Motor neuron (in vitro differentiated cells): ENCODE measurements around the gene UQCRFS1. TPM values are rescaled to one million over a fixed set of nuclear protein-coding genes. Genes with fewer than 3 reads are reported as not detected.
"Not testable (repeated sequence)": the region's sequence is repeated elsewhere in the genome, so short reads cannot be mapped to it uniquely, and the experiment has no call there.

ENCODE experiments used
- ATAC-seq, 8 experiments: fragments of 200-7000 bp; cut with Tn5 transposase; replicated peaks in 6 of 8; 2 replicates each; pipeline ENCODE4 v1.8.0; 2021; ENCODE audit warnings: mild to moderate bottlenecking in 8 of 8, moderate library complexity in 8 of 8
- H3K27ac ChIP-seq, 2 donors: fragments of 250-450 bp; sonication (Bioruptor Pico); 2 replicates each; pipeline ENCODE4 v1.9.0; 2021; ENCODE audit warnings: antibody characterized with exemption in 2 of 2, mild to moderate bottlenecking in 2 of 2, moderate library complexity in 1 of 2
- H3K4me1 ChIP-seq, 2 donors: fragments of 250-450 bp; sonication (Bioruptor Pico); replicated peaks in 1 of 2; 2 replicates each; pipeline ENCODE4 v1.6.1; 2021; ENCODE audit warnings: antibody characterized with exemption in 2 of 2, mild to moderate bottlenecking in 2 of 2, moderate library complexity in 1 of 2
- H3K4me3 ChIP-seq, 5 donors: fragments of 250-450 bp; sonication (Bioruptor Pico); 2 replicates each; pipeline ENCODE4 v1.9.0; 2021; ENCODE audit warnings: antibody characterized with exemption in 5 of 5, mild to moderate bottlenecking in 5 of 5, moderate library complexity in 4 of 5
- WGBS, 10 experiments: fragments of 450-650 bp; shearing (Covaris generic); methylation state at CpG; one replicate each; pipeline ENCODE4 v1.0.0; 2022; 5-methylcytosine and 5-hydroxymethylcytosine counted together
- in situ Hi-C, 9 experiments: fragments of 400-800 bp; cut with MboI; loops; one replicate each; pipeline ENCODE4 v1.15.0; 2021; ENCODE audit warnings: low sequenced_read_pairs in 9 of 9, low pct_unique_long_range_greater_than_20kb in 2 of 9; ENCODE audit not compliant: unreplicated experiment in 9 of 9
- total RNA-seq, 8 experiments: library from RNA; unstranded; fragments of 300-600 nt; gene quantifications; 2 replicates each; pipeline versions ENCODE4 v1.2.3 to v1.2.4, GENCODE V29; 2022

The UQCRFS1 gene
- total RNA-seq, 8 experiments from 2014 or later: 29.7 to 36.6 (median 33.8) TPM

DNA sequence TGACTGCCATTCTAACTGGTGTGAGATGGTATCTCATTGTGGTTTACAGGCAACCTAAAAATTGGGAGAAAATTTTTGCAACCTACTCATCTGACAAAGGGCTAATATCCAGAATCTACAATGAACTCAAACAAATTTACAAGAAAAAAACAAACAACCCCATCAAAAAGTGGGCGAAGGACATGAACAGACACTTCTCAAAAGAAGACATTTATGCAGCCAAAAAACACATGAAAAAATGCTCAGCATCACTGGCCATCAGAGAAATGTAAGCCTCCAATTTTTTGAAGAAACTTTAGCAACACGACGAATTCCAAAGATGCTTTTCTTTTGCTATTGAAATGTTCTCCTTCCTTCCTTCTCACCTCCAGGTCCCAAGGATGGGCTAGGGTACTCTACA, 1.9 kb downstream of the UQCRFS1 start:
- in situ Hi-C loops: not testable (repeated sequence)
- peak overlapping the region; percentile 73 to 95 (median 89) for H3K4me3 ChIP-seq
- WGBS, 10 experiments: 100% methylated on average over 2 of the region's 3 CpGs; no CpG with 5 or more reads in 7 of the 10 experiments

DNA sequence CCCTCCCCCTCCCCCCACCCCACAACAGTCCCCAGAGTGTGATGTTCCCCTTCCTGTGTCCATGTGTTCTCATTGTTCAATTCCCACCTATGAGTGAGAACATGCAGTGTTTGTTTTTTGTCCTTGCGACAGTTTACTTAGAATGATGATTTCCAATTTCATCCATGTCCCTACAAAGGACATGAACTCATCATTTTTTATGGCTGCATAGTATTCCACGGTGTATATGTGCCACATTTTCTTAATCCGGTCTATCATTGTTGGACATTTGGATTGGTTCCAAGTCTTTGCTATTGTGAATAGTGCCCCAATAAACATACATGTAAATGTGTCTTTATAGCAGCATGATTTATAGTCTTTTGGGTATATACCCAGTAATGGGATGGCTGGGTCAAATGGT, 2.4 kb downstream of the UQCRFS1 start:
- in situ Hi-C loops, H3K27ac ChIP-seq: not testable (repeated sequence)
- WGBS, 10 experiments: no CpG with 5 or more reads among the region's 3 CpGs

More for the DNA sequence above, 1.9 kb downstream of the UQCRFS1 start:
- ATAC-seq, H3K4me1 ChIP-seq, H3K27ac ChIP-seq: not testable (repeated sequence)

GRCh38 chr19:29207403-29208187, 5.4 kb downstream of the UQCRFS1 start:
- in situ Hi-C loops, H3K4me1 ChIP-seq, H3K4me3 ChIP-seq, ATAC-seq, H3K27ac ChIP-seq: not testable (repeated sequence)
- 87 to 97% (median 92%) methylated on average over 3 to 6 of the region's 14 CpGs; no CpG with 5 or more reads in 7 of the 10 experiments for WGBS, 10 experiments

More for the DNA sequence above, 2.4 kb downstream of the UQCRFS1 start:
- H3K4me3 ChIP-seq, ATAC-seq, H3K4me1 ChIP-seq: not testable (repeated sequence)

GRCh38 chr19:29206453-29206852, 6.5 kb downstream of the UQCRFS1 start:
- H3K4me3 ChIP-seq: no peak overlapping the region
- H3K27ac ChIP-seq: no peak overlapping the region
- in situ Hi-C loops: no loop called here
- peaks cover 0 to 6% of the 10 kb centered on the region in 2 donors for H3K4me1 ChIP-seq
- no peak for ATAC-seq
- whole genome bisulfite sequencing, 10 experiments: 80 to 100% (median 96%) methylated on average over 1 to 3 of the region's 3 CpGs; no CpG with 5 or more reads in 4 of the 10 experiments

- peak in 1 of 8 experiments; percentile 12 for ATAC-seq
- Histone ChIP-seq H3K4me3 (no peak overlapping the region), H3K4me1 (peaks cover 0 to 2% of the 10 kb centered on the region in 2 donors), H3K27ac (no peak overlapping the region)
- 75 to 100% (median 80%) methylated on average over 1 to 2 of the region's 2 CpGs; no CpG with 5 or more reads in 2 of the 10 experiments for WGBS, 10 experiments
- in situ Hi-C loops: no loop called here
Measured at GRCh38 chr19:29202281-29202680, 10.7 kb downstream of the UQCRFS1 start.

GRCh38 chr19:29201855-29202254, 11.1 kb downstream of the UQCRFS1 start:
- in situ Hi-C loops: no loop called here
- 64 to 100% (median 93%) methylated on average over 1 to 2 of the region's 2 CpGs for WGBS, 10 experiments
- no peak overlapping the region for H3K4me3 ChIP-seq
- peak in 1 of 8 experiments; percentile 61 for ATAC-seq
- peaks cover 0 to 2% of the 10 kb centered on the region in 2 donors for H3K4me1 ChIP-seq
- no peak overlapping the region for H3K27ac ChIP-seq

GRCh38 chr19:29194658-29195057, 18.3 kb downstream of the UQCRFS1 start:
- Histone ChIP-seq H3K4me3 (no peak overlapping the region), H3K4me1 (peaks cover 1 to 5% of the 10 kb centered on the region in 2 donors)

GRCh38 chr19:29193155-29193554, 19.8 kb downstream of the UQCRFS1 start:
- peaks cover 13% of the 10 kb centered on the region in 2 donors for H3K4me1 ChIP-seq
- H3K27ac ChIP-seq: no peak overlapping the region
- no peak overlapping the region for H3K4me3 ChIP-seq
- in situ Hi-C loops: no loop called here
- ATAC-seq: no peak
- 21 to 100% (median 75%) methylated on average over 1 to 4 of the region's 5 CpGs; no CpG with 5 or more reads in 1 of the 10 experiments for WGBS, 10 experiments

More at GRCh38 chr19:29194658-29195057, 18.3 kb downstream of the UQCRFS1 start:
- H3K27ac ChIP-seq: no peak overlapping the region
- ATAC-seq: no peak
- 0 to 67% (median 0%) methylated on average over 1 to 2 of the region's 2 CpGs; no CpG with 5 or more reads in 1 of the 10 experiments for WGBS, 10 experiments
- in situ Hi-C loops: no loop called here

DNA sequence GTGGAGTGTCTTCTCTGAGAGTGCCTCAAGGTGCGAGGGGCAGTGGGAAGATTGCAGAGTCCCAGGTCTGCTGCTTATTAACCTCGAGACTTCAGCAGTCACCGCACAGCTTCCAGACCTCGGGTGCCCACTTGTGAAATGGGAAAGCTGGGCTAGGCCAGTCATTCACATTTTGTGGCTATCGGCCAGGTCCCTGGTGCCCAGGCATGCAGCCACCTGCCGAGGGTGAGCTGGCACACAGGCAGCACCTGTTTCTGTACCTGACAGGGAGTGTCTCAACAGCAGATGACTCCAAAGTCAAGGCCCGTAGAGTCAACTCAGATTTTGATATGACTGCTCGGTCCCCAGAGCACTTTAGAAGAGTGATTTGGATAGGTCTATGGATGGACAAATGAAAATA, 21.9 kb downstream of the UQCRFS1 start:
- WGBS, 10 experiments: 53 to 100% (median 83%) methylated on average over 1 to 5 of the region's 8 CpGs; no CpG with 5 or more reads in 4 of the 10 experiments
- no peak overlapping the region for H3K27ac ChIP-seq
- in situ Hi-C loops: no loop called here
- H3K4me3 ChIP-seq: no peak overlapping the region
- peaks cover 12 to 18% of the 10 kb centered on the region in 2 donors for H3K4me1 ChIP-seq
- ATAC-seq: no peak

DNA sequence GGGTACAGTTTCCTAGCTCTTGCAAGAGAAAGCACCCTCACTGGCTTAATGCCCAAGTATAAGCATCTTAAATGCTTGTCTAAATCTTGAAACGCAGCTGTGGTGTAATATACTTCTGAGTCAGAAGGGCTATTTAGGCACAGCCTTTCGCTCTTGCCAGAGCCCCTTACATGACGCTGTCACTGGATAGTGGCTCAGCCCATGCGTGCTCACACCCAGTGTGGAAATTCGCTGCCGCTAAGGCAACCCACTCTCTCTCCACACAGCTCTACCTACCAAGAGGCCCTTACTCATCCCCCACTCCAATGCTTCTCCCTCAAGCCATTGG, 24.0 kb downstream of the UQCRFS1 start:
- 20 to 100% (median 88%) methylated on average over 1 to 6 of the region's 6 CpGs; no CpG with 5 or more reads in 1 of the 10 experiments for WGBS, 10 experiments
- Histone ChIP-seq H3K4me3 (no peak overlapping the region), H3K27ac (no peak overlapping the region), H3K4me1 (peaks cover 15 to 24% of the 10 kb centered on the region in 2 donors)
- peak in 4 of 8 experiments; percentile 25 to 44 (median 36) for ATAC-seq
- in situ Hi-C loops: no loop called here

GRCh38 chr19:29188289-29189032, 24.5 kb downstream of the UQCRFS1 start:
- no peak overlapping the region for H3K4me3 ChIP-seq
- H3K27ac ChIP-seq: no peak overlapping the region
- in situ Hi-C loops: no loop called here
- 0 to 82% (median 60%) methylated on average over 1 to 8 of the region's 10 CpGs; no CpG with 5 or more reads in 1 of the 10 experiments for WGBS, 10 experiments
- peaks cover 15 to 24% of the 10 kb centered on the region in 2 donors for H3K4me1 ChIP-seq
- ATAC-seq: peak in 6 of 8 experiments; percentile 23 to 83 (median 55)

GRCh38 chr19:29187676-29188075, 25.3 kb downstream of the UQCRFS1 start:
- Histone ChIP-seq H3K4me1 (peaks cover 15 to 24% of the 10 kb centered on the region in 2 donors), H3K27ac (no peak overlapping the region), H3K4me3 (no peak overlapping the region)
- no peak for ATAC-seq
- in situ Hi-C loops: no loop called here
- 17 to 100% (median 69%) methylated on average over 2 to 6 of the region's 6 CpGs; no CpG with 5 or more reads in 2 of the 10 experiments for WGBS, 10 experiments

GRCh38 chr19:29185427-29185826, 27.5 kb downstream of the UQCRFS1 start:
- in situ Hi-C loops: no loop called here
- H3K27ac ChIP-seq: no peak overlapping the region
- ATAC-seq: peak in 2 of 8 experiments; percentile 24 to 55
- H3K4me1 ChIP-seq: peaks cover 12 to 24% of the 10 kb centered on the region in 2 donors
- no peak overlapping the region for H3K4me3 ChIP-seq
- WGBS, 10 experiments: 20 to 82% (median 70%) methylated on average over 2 to 4 of the region's 6 CpGs; no CpG with 5 or more reads in 4 of the 10 experiments
